HG03045 (cell line): Measurements from ENCODE around the gene KRT26.
"Not testable (repeated sequence)": the region's sequence is repeated elsewhere in the genome, so short reads cannot be mapped to it uniquely, and the experiment has no call there.

ENCODE experiments used
- ATAC-seq: cut with Tn5 transposase; IDR thresholded peaks from one replicate; pipeline ENCODE4 v1.9.1; 2021; ENCODE audit warnings: mild to moderate bottlenecking, moderate library complexity; ENCODE audit not compliant: unreplicated experiment

The KRT26 gene

GRCh38 chr17:40772101-40772500, at the start of gene KRT26:
Gene KRT26, minus strand, starts transcription at chr17:40772201. Its CDS starts 88 bp downstream, at chr17:40772113.
- ATAC-seq, result no peak

- no peak for ATAC-seq
These were observed 49.5 kb upstream of the KRT26 start for GRCh38 chr17:40821536-40821935.

GRCh38 chr17:40820228-40820838, 48.3 kb upstream of the KRT26 start:
- no peak for ATAC-seq

GRCh38 chr17:40819528-40820125, 47.6 kb upstream of the KRT26 start:
- no peak for ATAC-seq

- ATAC-seq, result peak; percentile 77
These were observed 46.9 kb upstream of the KRT26 start for GRCh38 chr17:40818733-40819527.

GRCh38 chr17:40818343-40818732, 46.3 kb upstream of the KRT26 start:
- no peak for ATAC-seq

- no peak for ATAC-seq
These were observed 45.2 kb upstream of the KRT26 start for GRCh38 chr17:40817103-40817682.

- no peak for ATAC-seq
These were observed 44.6 kb upstream of the KRT26 start for GRCh38 chr17:40816569-40816968.

GRCh38 chr17:40815381-40815780, 43.4 kb upstream of the KRT26 start:
- no peak for ATAC-seq

GRCh38 chr17:40814657-40815056, 42.7 kb upstream of the KRT26 start:
- ATAC-seq, result not testable (repeated sequence)

- no peak for ATAC-seq
These were observed 41.8 kb upstream of the KRT26 start for GRCh38 chr17:40813804-40814203.

- no peak for ATAC-seq
These were observed 40.6 kb upstream of the KRT26 start for GRCh38 chr17:40812639-40813038.

- ATAC-seq, result no peak
These were observed 38.5 kb upstream of the KRT26 start for GRCh38 chr17:40810494-40810893.

GRCh38 chr17:40809721-40810421, 37.9 kb upstream of the KRT26 start:
- no peak for ATAC-seq

- ATAC-seq, result no peak
These were observed 34.1 kb upstream of the KRT26 start for GRCh38 chr17:40806131-40806530.

GRCh38 chr17:40803617-40804082, 31.6 kb upstream of the KRT26 start:
- no peak for ATAC-seq

- ATAC-seq, result no peak
These were observed 29.2 kb upstream of the KRT26 start for GRCh38 chr17:40801157-40801556.

GRCh38 chr17:40800381-40800780, 28.4 kb upstream of the KRT26 start:
- no peak for ATAC-seq

- ATAC-seq, result no peak
These were observed 27.9 kb upstream of the KRT26 start, which contains the start of gene KRT28 for GRCh38 chr17:40799859-40800258. Gene KRT28, minus strand, starts transcription at chr17:40799959. Its CDS starts 66 bp downstream, at chr17:40799893.

- no peak for ATAC-seq
These were observed 24.8 kb upstream of the KRT26 start for GRCh38 chr17:40796846-40797245.
